ENCODE measurements around the gene CABYR.

- TF ChIP-seq, protein P1, sequence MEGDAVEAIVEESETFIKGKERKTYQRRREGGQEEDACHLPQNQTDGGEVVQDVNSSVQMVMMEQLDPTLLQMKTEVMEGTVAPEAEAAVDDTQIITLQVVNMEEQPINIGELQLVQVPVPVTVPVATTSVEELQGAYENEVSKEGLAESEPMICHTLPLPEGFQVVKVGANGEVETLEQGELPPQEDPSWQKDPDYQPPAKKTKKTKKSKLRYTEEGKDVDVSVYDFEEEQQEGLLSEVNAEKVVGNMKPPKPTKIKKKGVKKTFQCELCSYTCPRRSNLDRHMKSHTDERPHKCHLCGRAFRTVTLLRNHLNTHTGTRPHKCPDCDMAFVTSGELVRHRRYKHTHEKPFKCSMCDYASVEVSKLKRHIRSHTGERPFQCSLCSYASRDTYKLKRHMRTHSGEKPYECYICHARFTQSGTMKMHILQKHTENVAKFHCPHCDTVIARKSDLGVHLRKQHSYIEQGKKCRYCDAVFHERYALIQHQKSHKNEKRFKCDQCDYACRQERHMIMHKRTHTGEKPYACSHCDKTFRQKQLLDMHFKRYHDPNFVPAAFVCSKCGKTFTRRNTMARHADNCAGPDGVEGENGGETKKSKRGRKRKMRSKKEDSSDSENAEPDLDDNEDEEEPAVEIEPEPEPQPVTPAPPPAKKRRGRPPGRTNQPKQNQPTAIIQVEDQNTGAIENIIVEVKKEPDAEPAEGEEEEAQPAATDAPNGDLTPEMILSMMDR (IDR thresholded peaks at IDR 0.05): no peak
- TF ChIP-seq POLR2A (IDR thresholded peaks at IDR 0.05): no peak
Measured at GRCh38 chr18:24089515-24090337, 49.1 kb upstream of the CABYR start.
